ENCODE results near the gene DLX2.
"Not testable (repeated sequence)": the region's sequence is repeated elsewhere in the genome, so short reads cannot be mapped to it uniquely, and the experiment has no call there.

The DLX2 gene

DNA sequence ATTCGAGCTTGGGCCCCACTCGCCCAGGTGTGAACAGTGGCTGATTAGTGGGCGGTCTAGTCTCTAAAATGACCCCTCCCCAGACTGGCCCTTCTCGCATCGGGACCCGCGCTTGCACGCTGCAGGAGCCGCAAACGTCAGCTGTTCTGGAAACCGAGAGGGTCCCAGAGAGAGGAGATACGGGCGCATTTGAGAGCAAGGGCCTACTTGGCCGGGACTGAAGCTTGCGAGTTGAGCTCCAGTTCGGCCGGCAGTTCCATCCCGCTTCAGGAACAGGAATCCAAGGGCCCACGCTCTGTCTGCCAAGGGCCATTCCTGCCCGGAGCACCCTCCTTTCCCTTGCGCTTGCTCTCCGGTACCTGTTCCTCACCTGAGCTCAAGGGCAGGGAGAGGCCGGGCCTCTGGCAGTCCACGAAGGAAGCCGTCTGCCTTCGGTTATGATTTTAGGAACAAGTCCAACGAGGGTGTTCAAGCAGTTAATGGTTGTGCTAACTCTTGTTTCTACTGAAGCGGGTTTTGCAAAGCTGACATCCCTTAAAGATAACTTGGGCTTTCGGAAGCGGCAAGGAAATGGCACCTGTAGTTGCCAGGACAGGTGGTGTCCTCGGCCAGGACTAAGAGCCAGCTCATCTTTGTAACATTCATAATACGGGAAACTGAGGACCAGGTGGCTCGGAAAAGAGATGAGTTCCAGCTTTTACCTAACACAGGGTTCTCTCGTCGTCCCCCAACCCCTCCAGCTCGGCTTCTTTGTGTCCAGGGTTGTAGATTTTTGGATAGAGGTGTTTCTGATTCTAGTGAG, 21.3 kb downstream of the DLX2 start:
- no peak for DNase-seq

DNA sequence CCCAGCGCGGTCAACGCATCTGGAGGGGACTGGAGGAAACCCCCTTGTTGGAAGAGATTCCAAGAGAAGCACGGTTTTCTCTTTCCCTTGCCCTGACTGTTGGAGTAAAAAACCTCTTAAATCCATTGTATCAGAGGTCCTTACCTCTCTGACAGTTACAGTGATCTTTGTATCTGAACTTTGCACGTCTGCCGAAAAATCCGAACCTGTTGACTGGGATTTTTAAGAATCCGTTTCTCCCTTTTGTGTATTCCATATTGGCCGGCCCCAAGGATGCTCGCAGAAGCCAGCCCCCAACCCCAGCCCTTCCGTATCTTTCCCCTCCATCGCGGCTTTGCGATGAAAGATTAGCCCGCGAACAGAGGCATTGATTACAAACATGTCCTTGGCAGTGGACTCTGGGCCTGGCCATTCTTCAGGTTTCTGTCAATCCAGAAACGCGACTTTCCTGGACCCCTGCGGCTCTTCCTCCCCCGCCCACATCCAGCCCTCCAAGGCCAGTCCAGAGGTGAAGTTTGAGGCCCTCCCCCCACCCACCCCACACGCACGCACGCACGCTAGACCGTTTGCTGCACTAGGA, 22.0 kb downstream of the DLX2 start:
- no peak for DNase-seq

DNA sequence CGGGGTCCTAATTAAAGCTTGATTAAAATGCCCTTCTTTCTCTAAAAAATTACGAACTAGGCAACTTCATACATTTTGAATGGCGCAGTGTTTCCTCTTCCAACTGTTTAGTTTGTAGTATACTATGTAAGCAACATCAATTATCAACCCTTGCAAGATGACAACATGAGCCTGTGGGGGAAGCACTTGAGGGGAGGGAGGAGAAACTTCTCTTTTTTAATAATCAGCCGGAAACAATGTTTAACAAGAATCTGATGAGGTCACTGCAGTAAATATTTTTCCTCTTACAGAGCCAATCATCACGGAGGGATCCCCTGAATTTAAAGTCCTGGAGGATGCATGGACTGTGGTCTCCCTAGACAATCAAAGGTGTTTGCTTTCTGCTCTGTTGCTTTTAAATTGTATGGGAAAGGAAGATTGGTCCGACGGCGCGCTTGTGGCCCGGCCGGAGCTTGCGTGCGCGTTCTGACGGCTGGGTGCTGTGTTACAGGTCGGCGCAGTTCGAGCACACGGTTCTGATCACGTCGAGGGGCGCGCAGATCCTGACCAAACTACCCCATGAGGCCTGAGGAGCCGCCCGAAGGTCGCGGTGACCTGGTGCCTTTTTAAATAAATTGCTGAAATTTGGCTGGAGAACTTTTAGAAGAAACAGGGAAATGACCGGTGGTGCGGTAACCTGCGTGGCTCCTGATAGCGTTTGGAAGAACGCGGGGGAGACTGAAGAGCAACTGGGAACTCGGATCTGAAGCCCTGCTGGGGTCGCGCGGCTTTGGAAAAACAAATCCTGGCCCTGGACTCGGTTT, 22.7 kb downstream of the DLX2 start:
- no peak for DNase-seq

DNA sequence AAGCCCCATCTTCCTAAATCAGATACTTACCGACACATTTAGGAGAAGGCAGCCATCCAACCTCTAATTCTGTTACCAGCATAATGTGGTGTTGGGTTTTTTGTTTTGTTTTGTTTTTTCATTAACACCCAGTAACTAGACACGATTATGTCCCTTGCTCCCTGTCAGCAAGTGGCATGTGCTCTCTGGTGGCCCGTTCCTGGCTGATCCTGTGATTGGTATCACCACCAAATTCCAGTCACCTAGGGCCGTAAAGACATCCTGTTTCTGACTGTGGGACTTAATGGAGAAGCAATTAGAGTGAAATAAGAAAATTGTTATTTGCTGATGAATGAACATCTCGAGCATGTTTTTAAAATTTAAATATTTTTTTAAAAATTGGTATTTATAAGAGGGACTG, 23.3 kb downstream of the DLX2 start:
- no peak for DNase-seq

DNA sequence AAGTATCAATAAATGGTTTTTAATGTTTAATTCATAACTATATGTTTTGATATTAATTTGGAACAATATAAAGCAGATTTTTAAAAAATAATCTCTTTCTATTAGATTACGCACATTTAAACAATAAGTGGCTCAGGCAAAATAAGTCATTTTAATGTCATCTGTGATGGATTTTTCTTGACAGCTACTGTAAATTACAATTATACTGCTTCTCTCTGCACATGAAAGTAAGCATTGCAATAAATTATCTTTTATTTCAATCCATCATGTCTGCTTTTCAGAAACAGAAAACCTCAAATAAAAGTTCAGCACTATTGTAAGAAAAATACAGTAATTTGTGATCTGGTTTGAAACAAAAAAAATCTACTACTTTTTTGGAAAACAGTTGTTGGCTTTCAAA, 28.4 kb downstream of the DLX2 start:
- DNase-seq: no peak

DNA sequence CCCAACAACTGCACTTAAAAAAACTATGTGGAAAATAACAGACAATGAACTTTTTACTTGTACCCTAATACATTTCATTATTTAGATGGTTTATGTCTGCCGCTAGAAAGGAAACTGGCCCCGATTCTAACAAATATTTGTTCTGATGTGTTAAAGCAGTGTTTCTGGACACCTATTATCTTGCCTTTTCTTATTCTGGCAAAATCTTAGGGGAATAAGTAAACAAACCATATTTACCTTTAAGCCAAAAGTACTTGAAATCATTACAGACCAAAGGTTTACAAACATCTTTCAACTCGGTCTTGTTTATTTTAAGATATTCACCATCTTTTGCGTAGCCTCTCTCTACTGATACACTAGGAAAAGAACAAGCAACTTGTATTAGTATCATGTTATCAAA, 29.2 kb downstream of the DLX2 start:
- DNase-seq: no peak

DNA sequence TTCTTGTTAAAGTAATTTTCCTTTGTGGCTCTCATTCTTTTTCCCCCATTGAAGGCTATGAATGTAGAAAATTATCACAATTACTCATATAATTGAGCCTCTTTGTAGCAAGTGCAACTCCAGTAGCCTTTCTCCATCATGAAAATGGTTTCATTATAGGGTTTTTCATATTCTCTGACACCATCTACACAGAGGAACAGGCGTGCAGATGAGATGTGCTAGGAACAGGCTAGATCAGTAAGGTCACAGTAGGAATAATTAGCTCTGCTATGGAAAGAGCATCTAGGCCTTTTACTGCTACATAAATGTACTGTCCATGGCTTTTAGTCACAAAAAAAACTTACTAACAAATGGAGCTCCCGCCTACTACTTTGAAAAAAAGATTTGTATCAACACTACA, 30.0 kb downstream of the DLX2 start:
- DNase-seq: no peak

DNA sequence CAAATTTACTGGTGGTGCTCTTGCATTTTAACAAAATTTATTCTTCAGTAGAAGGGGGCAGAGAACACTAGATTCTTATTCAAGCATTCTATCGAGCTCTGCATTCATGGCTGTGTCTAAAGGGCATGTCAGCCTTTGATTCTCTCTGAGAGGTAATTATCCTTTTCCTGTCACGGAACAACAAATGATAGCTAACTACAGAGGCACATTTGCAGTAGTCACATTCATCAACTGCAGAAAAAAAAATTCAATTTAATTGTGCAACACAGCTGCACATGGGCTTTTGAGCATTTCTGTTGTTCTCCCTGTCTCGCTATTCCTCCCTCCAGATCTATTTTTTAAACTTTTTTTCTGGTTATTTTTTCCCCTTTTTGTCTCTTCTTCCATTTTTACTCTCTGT, 30.4 kb downstream of the DLX2 start:
- no peak for DNase-seq

DNA sequence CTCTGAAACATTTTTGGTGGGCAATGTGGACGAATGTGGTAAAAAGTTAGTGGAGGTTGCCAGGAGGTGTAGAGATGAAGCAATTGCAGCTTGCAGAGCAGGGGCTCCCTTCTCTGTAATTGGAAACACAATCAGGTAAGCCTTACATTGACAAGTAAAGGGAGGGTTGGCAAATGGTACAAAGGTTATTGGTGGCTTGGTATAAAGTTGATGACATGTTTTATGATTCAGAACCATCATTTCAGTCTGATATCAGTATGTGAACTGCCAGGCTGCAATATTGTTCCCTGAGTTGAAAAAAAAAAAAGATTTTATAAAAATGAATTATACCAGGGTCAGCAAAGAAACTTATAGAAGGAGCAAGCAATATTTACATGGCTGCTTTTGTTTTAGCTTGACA, 31.8 kb downstream of the DLX2 start:
- DNase-seq: no peak

DNA sequence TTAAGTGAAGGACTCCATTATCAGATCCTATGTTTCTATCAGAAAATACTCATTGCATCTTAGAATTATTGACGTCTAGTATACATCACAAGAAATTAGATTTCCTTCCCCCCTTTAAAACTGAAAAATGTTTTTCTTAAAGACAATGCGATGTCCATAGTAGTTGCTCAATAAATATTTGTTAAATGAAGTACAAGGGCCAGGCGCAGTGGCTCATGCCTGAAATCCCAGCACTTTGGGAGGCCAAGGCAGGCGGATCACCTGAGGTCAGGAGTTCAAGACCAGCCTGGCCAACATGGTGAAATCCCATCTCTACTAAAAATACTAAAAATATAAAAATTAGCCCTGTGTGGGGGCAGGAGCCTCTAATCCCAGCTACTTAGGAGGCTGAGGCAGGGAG, 34.8 kb downstream of the DLX2 start:
- not testable (repeated sequence) for DNase-seq

DNA sequence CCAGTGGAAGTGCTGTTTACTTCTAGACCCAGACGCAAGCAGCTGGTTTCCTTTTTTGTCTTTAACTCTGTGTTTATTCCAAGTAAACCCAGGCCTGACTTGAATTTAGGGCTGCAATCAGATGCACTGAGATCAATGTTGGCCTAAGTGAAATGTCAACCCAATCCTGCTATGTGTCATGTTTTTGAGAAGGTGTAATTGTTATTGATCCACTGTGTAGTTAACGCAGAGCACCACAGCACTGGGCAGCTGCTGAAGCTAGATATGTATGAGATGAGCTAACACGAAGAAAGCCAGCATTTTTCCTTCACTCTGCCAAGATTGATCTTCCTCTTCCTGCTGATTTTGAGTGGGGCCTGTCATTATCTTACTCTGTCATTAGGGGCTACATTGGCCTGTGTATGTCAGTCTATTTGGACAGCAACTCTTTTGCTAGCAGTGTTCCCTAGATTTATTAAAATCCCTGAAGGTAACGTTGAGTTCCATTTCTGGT, 36.3 kb downstream of the DLX2 start:
- DNase-seq: no peak

DNA sequence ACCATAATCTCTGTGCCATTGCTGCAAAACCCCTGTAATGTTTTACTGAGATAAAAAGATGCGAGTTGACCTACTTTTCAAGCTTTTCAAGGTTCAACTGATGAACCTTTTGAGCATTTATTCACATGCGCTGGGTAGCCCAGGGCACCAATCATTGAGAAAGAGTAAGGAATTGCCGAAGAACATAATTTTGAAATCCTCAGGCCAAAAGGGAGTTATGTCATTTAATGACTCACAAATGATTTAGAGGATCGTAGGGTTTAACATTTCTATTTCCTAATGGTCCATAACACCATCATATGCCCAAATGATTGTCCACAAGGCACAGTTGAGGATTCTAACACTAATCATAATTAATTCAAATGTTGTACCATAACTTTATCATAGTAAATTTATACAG, 37.6 kb downstream of the DLX2 start:
- no peak for DNase-seq

DNA sequence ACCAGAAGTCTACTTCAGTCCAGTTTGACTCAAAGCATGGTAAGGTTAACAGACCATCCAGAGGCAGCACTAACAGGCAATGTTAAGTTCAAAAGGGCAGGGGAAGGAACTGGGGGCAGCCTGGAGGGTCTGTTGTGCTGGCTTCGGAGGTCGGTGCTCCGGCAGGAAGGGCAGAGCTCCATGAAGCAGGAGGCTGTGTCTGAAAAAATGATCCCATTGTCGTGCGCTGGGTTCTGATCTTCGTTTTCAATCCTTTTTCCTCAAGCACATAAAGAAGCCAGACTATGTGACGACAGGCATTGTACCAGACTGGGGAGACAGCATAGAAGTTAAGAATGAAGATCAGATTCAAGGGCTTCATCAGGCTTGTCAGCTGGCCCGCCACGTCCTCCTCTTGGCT, 39.3 kb downstream of the DLX2 start:
- no peak for DNase-seq

DNA sequence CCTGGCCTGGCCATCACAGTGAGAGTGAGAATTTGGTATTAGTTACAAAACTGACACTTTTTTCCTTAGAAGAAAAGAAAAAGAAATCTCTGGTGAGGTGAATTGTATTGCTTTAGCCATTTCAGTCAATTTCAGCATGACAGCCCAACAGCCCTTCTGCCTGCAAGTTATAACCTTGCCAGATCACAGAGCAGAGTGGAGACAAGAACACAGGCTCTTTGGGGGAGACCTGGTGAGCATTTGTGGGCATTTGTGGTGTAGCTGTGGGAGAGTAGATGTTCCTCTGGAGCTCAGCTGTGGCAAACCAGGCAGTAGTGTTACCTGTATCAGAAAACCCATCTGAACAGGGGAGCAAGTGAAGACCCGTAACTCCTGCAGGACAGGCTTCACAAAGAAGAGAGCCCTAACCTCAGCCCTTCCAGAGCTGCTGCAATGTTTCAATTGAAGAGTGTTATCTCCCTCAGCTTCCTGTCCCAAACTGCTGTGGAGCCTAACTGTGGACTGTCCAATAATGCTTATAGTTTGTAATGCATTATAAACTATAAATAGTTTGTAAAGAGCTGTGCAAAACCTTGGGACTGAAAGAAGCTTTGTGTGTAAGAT, 40.2 kb downstream of the DLX2 start:
- DNase-seq: no peak

DNA sequence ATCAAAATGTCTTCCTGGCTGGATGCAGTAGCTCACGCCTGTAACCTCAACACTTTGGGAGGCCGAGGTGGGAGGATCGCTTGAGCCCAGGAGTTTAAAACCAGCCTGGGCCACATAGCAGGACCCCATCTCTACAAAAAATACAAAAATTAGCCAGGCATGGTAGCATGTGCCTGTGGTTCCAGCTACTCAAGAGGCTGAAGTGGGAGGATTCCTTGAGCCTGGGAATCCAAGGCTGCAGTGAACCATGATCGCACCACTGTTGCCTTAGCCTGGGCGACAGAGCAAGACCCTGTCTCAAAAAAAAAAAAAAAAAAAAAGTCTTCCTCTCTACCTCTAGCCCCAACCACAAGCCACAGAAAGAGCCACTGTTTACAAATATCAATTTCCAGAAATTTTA, 42.6 kb downstream of the DLX2 start:
- DNase-seq: not testable (repeated sequence)

DNA sequence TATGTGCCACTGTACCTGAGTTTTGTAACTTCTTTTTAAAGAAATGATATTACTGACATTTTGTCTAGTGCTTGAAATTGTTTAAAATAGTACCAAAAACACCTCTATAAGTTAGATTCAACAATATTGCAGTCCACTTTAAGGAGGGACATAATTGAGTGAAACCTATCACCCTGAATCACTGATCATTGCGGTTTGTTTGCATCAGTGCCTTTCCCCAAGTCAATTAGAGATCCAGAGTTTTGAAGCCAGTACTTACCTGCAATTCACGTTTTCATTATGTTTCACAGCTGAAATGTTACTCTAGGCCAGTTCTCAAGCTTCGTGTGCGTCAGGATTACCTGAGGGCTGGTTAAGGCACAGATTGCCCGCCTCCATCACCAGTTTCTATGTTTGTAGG, 44.0 kb downstream of the DLX2 start:
- no peak for DNase-seq

DNA sequence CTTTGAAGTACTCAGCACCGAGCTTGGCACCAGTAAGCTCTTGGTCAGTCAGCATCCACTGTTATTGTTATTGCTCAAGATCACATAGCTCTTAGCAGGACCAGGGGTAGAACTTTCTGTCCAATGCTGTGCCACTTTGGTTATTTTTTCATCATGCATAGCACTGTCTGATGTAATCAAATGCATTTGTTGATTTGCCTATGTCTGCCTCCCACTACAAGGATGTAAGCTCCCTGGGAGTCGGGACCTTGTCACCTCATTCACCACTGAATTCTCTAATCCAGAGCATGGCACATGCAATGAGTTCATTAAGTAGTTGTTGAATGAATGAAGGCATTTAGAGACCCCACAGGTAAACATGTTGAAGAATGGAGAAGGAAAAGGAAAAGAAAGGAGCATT, 46.4 kb downstream of the DLX2 start:
- no peak for DNase-seq

DNA sequence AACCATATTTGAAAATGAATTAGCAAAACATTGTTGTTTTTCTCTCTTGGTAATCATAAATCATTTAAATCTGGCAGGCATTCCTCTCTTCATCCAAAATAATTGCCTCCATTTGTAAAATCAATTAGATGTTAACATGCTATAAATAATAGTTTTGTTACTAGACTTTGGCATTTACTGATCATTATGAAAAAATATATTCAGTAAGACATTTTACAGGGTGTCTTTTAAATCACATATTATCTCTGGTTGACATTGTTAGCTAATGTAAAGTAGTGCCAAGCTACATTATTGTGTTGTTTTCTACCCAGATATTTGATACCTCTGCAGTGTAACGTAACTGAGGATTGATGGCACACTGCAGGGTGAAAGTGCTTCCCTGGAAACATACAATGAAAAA, 49.2 kb downstream of the DLX2 start:
- no peak for DNase-seq

DNA sequence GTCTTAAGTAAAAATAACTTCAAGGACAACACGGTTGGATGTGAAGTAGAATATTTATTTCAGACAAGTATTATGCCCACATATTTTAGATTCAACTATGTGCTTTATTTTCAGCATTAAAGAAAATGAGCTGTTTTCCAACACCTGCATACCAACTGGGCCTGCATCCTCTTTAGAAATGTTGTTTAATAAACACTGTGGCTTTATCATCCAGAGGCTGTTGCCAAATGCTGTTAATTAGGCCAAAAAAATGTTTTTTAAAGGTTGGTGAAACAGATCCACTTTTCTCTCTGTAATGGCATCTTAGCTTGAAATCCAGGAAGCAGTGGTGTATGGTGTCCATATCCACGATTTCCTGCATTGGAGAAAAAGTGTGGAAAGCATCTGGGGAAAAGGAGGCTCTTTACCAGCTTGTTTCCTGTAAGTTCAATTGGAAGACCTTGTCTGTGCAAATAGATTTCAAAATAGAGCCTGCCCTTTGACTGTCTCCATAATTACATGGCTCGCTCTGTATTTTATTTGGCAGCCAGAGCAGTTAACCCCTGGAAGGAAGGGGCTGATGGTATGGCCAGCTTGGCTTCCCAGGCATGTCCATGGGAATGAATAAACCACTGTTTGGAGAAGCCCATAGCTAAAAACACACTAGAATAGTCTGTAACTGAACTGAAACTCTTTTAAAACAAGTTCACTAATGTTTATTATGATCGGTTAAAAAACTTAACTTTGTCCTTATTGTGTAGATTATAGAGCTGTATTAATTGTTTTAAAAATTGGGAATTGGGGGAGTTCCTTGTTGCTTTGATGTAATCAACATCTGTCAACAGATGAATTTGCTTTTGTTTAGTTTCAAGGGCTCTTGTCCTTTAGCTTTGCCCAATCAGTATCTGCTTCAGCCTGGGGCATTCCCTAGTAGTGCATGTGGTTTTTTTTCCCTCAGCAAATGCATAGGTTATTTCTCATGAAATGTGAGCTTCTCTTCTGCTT, 50.4 kb downstream of the DLX2 start:
- no peak for DNase-seq

DNA sequence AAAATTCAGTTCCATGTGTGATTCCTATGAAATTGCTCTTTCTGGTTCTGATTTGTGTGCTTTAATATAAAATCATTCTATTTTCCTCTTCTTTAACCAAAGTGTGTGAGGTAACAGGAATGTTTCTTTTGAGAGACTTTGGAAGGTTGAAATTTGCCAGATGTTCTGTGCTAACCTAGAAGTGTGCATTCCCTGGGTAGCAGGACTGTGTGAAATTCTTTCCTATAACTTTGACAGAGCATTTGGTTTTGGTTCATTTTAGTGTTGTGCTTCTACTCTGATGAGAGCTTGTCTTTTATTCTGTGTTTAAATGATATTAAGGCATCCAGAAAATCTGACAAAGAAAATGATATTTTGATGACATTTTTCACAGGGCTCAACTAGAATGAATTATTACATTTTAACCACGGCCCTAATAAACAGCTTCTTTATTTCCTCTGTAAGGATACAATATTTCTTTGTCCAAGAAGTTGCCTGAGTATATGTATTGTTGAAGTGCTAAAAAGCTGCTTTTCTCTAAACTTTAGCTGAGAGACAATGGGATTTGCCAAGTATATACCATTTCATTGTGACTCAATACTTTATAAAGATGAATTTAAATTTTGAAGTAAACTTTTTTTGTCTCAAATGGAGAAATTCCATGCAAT, 52.1 kb downstream of the DLX2 start:
- DNase-seq: no peak

DNA sequence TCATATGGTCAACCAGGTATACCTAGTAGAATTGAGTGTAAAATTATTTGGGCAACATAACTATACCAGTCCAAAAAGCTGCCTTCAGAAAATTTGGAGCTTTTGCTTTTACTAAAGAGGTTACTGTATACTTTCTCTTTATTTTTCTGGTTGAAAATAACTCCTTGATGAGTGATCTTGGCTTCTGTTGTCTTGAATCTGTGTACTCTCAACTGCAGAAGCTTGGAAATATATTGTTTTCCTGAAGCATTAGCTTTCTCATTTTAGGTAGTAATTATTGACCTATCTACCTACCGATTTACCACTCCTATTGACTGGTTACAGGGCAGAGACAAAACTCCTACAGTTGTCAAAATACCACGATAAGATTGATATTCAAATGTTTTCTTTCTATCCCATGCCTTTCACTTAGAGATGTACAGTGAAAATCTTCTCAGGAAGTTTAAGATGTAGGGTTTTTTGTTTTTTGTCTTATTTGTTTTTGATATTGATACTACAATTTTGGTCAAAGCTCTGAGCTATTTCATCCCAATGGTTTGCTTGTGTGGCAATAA, 53.1 kb downstream of the DLX2 start:
- DNase-seq: no peak
